Aortic smooth muscle cell (primary cell): ENCODE results near the gene USP10. TPM values are rescaled to one million over a fixed set of nuclear protein-coding genes. Genes with fewer than 3 reads are reported as not detected.

Source experiments
- total RNA-seq: library from RNA; depleted of rRNA; stranded (reverse); fragments of >200 nt; gene quantifications from 2 replicates; pipeline ENCODE4 v1.2.3, GENCODE V29; 2014

Gene USP10, protein sequence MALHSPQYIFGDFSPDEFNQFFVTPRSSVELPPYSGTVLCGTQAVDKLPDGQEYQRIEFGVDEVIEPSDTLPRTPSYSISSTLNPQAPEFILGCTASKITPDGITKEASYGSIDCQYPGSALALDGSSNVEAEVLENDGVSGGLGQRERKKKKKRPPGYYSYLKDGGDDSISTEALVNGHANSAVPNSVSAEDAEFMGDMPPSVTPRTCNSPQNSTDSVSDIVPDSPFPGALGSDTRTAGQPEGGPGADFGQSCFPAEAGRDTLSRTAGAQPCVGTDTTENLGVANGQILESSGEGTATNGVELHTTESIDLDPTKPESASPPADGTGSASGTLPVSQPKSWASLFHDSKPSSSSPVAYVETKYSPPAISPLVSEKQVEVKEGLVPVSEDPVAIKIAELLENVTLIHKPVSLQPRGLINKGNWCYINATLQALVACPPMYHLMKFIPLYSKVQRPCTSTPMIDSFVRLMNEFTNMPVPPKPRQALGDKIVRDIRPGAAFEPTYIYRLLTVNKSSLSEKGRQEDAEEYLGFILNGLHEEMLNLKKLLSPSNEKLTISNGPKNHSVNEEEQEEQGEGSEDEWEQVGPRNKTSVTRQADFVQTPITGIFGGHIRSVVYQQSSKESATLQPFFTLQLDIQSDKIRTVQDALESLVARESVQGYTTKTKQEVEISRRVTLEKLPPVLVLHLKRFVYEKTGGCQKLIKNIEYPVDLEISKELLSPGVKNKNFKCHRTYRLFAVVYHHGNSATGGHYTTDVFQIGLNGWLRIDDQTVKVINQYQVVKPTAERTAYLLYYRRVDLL
- 32.3 and 37.1 TPM in 2 replicates for total RNA-seq

DNA sequence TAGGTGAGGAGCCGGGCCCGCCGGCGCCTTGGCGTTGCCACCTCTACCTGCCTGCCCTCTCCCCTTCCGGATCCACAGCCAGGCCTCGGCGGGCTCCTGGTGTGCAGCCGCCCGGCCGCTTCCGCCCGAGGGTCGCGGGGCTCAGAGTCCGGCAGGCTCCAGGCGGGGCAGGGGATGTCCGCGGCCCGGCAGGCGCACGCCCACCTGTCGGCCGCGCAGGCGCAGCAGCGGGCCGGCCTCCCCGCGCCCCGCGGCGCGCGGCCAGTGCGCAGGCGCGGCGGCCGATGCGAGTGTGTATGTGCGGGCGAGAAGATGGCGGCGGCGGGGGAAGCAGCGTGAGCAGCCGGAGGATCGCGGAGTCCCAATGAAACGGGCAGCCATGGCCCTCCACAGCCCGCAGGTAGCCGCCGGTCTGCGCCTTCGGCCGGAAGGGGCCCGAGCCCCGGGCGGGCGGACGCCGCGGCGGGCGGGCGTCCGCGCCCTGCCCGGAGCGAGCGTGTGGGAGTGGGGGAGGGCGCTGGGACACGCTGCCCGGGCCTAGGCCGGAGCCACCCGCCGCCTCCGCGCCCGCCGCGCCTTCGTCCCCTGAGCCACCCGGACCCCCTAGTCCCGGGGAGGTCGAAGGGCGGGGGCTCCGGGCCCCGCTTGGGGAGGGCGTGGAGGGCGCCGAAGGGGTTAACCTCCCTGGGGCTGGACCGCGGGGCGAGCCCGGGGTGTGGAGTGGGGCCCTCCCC, at the start of gene USP10:
USP10 (plus strand) TSS at position 289 of the 734 bp plus-strand sequence; CDS start at position 380, 91 bp downstream.

GRCh38 chr16:84819644-84820304, 120.0 kb downstream of the USP10 start, which contains the start of gene CRISPLD2:
CRISPLD2 (plus strand) TSS chr16:84819985; CDS start chr16:84838496, 18,511 bp downstream.

Other genes starting within 250 kb of the USP10 start
- 11.8 and 14.5 TPM in 2 replicates for gene MEAK7, start 195.3 kb upstream of the USP10 start, total RNA-seq
- 56.7 and 83.5 TPM in 2 replicates for gene COTL1, start 81.9 kb upstream of the USP10 start, total RNA-seq
- 56.7 and 58.0 TPM in 2 replicates for gene KLHL36, start 51.5 kb upstream of the USP10 start, total RNA-seq
- 1.5 and 4.0 TPM in 2 replicates for gene CRISPLD2, start 120.0 kb downstream of the USP10 start, total RNA-seq